Measurements from ENCODE around the gene F8. TPM values are rescaled to one million over a fixed set of nuclear protein-coding genes. Genes with fewer than 3 reads are reported as not detected.
A peak's percentile ranks its signal among the peaks of the same experiment; 100 is the strongest.
"Not testable (repeated sequence)": the region's sequence is repeated elsewhere in the genome, so short reads cannot be mapped to it uniquely, and the experiment has no call there.

F8 gene
- total and polyA plus RNA-seq, 8 donors: 0.29 to 7.1 (median 3.7) TPM

DNA sequence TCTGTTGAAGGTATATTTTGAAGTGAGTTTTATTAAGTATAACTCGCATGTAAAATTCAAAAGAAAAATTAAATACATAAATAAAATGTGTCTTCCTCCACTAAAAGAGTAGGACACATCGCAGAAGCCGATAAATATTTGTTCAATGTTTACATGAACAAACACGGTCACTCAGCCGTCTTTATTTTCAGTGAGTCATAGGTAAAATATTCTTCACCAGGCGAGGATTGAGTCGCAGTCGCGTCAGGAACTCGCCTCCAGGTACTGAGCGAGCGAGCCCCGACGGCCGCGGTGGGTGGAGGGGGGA lies 3.9 kb upstream of the F8 start:
- H3K36me3 ChIP-seq: no peaks in the 10 kb centered on the region
- peak overlapping the region; percentile 93 to 97 (median 95) for H3K27ac ChIP-seq
- no peak for TF ChIP-seq EP300 (IDR thresholded peaks at IDR 0.05)
- TF ChIP-seq, protein P1, sequence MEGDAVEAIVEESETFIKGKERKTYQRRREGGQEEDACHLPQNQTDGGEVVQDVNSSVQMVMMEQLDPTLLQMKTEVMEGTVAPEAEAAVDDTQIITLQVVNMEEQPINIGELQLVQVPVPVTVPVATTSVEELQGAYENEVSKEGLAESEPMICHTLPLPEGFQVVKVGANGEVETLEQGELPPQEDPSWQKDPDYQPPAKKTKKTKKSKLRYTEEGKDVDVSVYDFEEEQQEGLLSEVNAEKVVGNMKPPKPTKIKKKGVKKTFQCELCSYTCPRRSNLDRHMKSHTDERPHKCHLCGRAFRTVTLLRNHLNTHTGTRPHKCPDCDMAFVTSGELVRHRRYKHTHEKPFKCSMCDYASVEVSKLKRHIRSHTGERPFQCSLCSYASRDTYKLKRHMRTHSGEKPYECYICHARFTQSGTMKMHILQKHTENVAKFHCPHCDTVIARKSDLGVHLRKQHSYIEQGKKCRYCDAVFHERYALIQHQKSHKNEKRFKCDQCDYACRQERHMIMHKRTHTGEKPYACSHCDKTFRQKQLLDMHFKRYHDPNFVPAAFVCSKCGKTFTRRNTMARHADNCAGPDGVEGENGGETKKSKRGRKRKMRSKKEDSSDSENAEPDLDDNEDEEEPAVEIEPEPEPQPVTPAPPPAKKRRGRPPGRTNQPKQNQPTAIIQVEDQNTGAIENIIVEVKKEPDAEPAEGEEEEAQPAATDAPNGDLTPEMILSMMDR (IDR thresholded peaks at IDR 0.05): no peak
- TF ChIP-seq POLR2AphosphoS5 (IDR thresholded peaks at IDR 0.05): no peak
- TF ChIP-seq POLR2A (IDR thresholded peaks at IDR 0.05): no peak
- intact Hi-C loops (cut with DNase I; ENCODE audit: low total_unique reads): no loop called here
- DNase-seq: no peak
- peaks cover 0 to 19% (median 10%) of the 10 kb centered on the region in 4 donors for H3K4me1 ChIP-seq
- no peaks in the 10 kb centered on the region for H3K27me3 ChIP-seq
- H3K4me3 ChIP-seq: peak overlapping the region; percentile 44 to 62 (median 56)
- H3K9me3 ChIP-seq: peaks cover 0 to 6% (median 0%) of the 10 kb centered on the region in 4 donors
- 0 to 35% (median 8%) methylated on average over 9 to 16 of the region's 16 CpGs for WGBS, 5 donors

DNA sequence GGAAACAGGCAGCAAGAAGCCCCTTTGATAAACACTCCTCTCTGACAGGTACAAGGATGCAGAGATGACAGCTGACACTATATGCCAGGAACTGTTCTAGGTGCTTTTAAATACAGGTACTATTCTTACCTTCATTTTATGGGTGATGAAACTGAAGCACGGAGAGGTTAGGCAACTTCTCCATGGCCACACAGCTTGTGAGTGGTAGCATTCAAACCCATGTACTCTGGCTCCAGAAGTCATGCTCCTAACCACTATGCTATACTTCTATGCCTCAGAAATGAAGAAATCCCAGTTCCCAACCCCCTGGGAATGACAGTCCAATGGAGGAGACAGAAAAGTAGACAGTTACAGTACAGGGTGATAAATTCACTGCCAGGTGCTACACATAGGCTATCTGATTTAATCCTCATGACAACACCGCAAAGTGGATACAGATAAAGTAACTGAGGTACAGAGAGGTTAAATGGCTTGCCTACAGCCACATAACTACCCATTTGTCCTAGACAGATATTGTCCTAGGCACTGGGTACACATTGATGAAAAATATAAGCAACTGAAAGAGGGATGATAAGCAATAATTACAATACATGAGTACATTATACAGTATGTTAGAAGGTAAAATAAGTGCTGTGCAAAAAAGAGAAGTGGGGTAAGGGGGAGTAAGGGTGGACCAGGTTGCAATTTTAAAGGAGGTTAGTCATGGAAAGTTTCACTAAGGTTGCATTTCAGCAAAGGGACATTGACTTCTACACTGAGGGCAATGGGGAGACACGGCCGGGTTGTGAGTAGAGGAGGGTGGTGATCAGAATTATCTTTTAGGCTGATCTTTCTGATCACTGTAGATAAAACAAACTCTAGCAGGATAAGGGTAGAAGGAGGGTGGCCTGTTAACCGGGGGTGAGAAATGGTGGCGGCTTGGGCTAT lies 1.6 kb upstream of the F8 start:
- no peak for TF ChIP-seq POLR2AphosphoS5 (IDR thresholded peaks at IDR 0.05)
- no peak for TF ChIP-seq EP300 (IDR thresholded peaks at IDR 0.05)
- no peak for TF ChIP-seq POLR2A (IDR thresholded peaks at IDR 0.05)
- H3K36me3 ChIP-seq: no peaks in the 10 kb centered on the region
- H3K27me3 ChIP-seq: no peaks in the 10 kb centered on the region
- H3K9me3 ChIP-seq: peaks cover 0 to 6% (median 0%) of the 10 kb centered on the region in 4 donors
- peaks cover 0 to 14% (median 9%) of the 10 kb centered on the region in 4 donors for H3K4me1 ChIP-seq
- intact Hi-C loops (cut with DNase I; ENCODE audit: low total_unique reads): no loop called here
- 76 to 86% (median 82%) methylated on average over 6 of the region's 6 CpGs for WGBS, 5 donors
- DNase-seq: no peak
- no peak overlapping the region for H3K27ac ChIP-seq
- H3K4me3 ChIP-seq: no peak overlapping the region

DNA sequence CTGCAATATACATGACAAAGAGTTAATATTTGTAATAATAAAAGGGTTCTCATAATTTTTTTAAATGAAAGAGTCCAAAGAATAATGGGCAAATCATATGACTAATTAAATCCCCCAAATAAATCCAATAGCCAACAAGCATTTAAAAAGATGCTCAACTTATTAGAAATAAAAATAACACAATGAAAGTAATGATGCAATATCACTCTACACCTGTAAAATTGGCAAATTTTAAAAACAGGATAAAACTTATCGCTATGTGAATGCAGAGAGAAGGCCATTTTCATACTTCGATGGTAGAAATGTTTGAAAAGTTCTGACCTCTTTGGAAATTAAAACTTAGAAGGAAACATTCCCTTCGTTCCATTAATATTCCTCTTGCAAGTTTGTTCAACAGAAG lies 1.9 kb downstream of the F8 start:
- H3K4me1 ChIP-seq: no peaks in the 10 kb centered on the region
- no peak overlapping the region for H3K27ac ChIP-seq
- WGBS, 5 donors: 80 to 97% (median 89%) methylated on average over 3 of the region's 3 CpGs
- no peaks in the 10 kb centered on the region for H3K27me3 ChIP-seq
- H3K4me3 ChIP-seq: no peak overlapping the region
- intact Hi-C loops (cut with DNase I; ENCODE audit: low total_unique reads): no loop called here
- no peak for DNase-seq
- no peaks in the 10 kb centered on the region for H3K9me3 ChIP-seq
- TF ChIP-seq, protein P1 (IDR thresholded peaks at IDR 0.05): no peak
- TF ChIP-seq EP300 (IDR thresholded peaks at IDR 0.05) (no peak), POLR2A (IDR thresholded peaks at IDR 0.05) (no peak), POLR2AphosphoS5 (IDR thresholded peaks at IDR 0.05) (no peak)
- H3K36me3 ChIP-seq: no peaks in the 10 kb centered on the region

DNA sequence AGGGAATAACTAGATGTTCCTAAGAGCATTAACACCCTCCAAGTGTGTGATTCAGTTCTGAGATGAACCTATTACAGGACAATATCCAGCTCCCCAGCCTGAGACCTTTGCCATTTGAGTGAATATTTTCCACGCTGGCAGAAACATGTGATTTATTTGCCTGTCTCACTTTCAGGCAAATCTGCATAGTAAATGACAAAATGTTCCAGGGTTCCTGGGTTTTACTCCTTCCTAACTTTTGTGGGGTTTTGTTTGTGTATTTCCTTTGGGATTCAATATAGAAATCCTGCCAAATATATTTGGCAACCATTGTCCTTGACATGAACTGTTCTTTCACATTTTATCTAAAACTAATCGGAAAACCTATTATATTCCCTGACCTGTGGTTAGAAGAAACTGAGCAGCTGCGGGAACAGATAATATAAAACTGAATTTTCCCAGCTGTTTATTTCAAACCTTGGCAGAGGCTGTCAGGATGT lies 12.5 kb downstream of the F8 start:
- intact Hi-C loops (cut with DNase I; ENCODE audit: low total_unique reads): no loop called here
- no peaks in the 10 kb centered on the region for H3K4me1 ChIP-seq
- H3K36me3 ChIP-seq: no peaks in the 10 kb centered on the region
- no peaks in the 10 kb centered on the region for H3K9me3 ChIP-seq
- no peak for DNase-seq
- TF ChIP-seq EP300 (IDR thresholded peaks at IDR 0.05) (no peak), POLR2AphosphoS5 (IDR thresholded peaks at IDR 0.05) (no peak), POLR2A (IDR thresholded peaks at IDR 0.05) (no peak)
- TF ChIP-seq, protein P1 (IDR thresholded peaks at IDR 0.05): no peak
- peak overlapping the region in 1 of 5 donors; percentile 25 for H3K27ac ChIP-seq
- no peaks in the 10 kb centered on the region for H3K27me3 ChIP-seq
- 28 to 57% (median 38%) methylated on average over 3 of the region's 3 CpGs for WGBS, 5 donors
- H3K4me3 ChIP-seq: no peak overlapping the region

DNA sequence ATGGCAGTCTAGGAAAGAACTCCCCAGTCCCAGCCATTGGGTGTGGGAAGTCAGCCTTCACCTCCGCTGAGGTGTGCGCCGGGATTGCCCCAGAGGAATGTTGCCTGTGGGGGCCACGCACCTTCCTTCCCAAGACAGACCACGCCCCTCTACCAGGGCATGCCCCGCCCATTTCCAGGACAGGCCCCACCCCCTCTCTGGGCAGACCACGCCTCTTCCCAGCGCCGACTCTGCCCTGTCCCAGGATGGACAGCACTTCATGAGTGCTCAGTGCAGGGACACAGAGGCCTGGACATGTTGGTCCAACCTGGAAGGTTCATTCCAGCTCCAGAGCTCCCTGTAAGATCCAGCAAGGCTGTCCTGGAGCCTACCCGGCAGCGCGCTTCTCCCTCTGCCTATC lies 13.9 kb downstream of the F8 start:
- H3K36me3 ChIP-seq; H3K4me1 ChIP-seq; H3K27me3 ChIP-seq; H3K4me3 ChIP-seq; DNase-seq; intact Hi-C loops (cut with DNase I; ENCODE audit: low total_unique reads); H3K27ac ChIP-seq; H3K9me3 ChIP-seq: not testable (repeated sequence)
- WGBS, 5 donors: 94 to 100% (median 97%) methylated on average over 3 of the region's 12 CpGs; no CpG with 5 or more reads in 1 of the 5 donors

DNA sequence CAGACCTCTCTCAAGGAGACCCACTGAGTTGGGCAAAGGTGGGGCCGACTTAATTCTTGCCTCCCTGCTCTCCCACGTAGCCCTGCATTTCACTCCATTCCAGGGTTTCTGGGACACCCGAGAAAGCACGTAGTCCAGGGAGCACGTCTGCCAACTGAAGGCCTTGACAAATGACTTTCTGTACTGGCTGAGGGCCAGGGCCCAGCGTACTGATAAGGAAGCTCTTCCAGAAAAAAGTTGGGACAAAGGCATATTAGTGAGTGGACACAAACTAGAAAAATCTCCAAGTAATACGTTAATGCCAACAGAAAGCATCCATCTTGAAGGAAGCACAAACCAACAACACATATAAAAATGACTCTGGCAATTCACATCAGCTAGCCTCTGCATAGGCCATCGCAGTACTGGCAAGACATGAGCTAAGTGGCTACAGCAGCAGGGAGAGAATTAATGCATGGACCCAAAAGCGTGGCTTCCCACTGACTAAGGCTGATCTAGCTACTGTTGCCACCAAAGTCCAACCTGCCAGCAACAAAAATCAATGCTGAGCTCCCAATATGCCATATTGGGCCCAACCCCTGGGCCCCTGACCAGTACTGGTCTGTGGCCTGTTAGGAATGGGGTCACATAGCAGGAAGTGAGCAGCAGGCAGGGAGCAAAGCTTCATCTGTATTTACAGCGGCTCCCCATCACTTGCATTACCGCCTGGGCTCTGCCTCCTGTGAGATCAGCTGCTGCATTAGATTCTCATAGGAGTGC lies 15.4 kb downstream of the F8 start:
- 46 to 70% (median 62%) methylated on average over 4 to 6 of the region's 11 CpGs for WGBS, 5 donors
- H3K36me3 ChIP-seq; H3K27me3 ChIP-seq; H3K4me1 ChIP-seq; H3K9me3 ChIP-seq; DNase-seq; intact Hi-C loops (cut with DNase I; ENCODE audit: low total_unique reads); H3K4me3 ChIP-seq; H3K27ac ChIP-seq: not testable (repeated sequence)

DNA sequence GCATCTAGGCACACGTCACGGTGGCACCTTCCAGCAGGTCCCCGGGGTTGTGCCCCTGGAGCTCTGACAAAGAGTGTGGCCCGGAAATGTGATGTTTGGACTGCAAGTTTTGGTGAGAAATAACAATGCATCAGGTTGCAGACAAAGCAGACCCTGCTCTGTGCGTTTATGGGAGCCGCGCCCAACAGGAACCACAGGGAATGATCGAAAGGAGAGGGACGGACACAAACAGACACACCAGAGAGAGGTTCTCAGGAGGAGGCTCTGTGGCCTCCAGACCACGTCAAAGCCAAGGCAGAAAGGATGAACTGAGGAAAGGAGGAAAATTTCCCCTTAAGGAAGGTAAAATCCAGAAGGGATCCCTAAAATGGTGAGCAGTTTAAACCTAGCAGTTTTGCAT lies 16.1 kb downstream of the F8 start:
- H3K9me3 ChIP-seq; H3K4me1 ChIP-seq; DNase-seq; intact Hi-C loops (cut with DNase I; ENCODE audit: low total_unique reads); H3K27me3 ChIP-seq; H3K4me3 ChIP-seq; H3K27ac ChIP-seq; H3K36me3 ChIP-seq: not testable (repeated sequence)
- no CpG with 5 or more reads among the region's 10 CpGs for WGBS, 5 donors
